ENCODE measurements around the gene CHM. TPM values are rescaled to one million over a fixed set of nuclear protein-coding genes. Genes with fewer than 3 reads are reported as not detected.
"Not testable (repeated sequence)": the region's sequence is repeated elsewhere in the genome, so short reads cannot be mapped to it uniquely, and the experiment has no call there.

CHM gene
- total RNA-seq, 1 donor from 2014 or later = 15.3 TPM

GRCh38 chrX:85998954-85999353 is 48.4 kb downstream of the CHM start:
- DNase-seq (ENCODE audit: low spot score) = no peak

GRCh38 chrX:85996555-85996954 is 50.8 kb downstream of the CHM start:
- no peak for DNase-seq (ENCODE audit: low spot score)

GRCh38 chrX:85995641-85996040 is 51.7 kb downstream of the CHM start:
- DNase-seq (ENCODE audit: low spot score) = no peak

GRCh38 chrX:85994797-85995196 is 52.6 kb downstream of the CHM start:
- DNase-seq (ENCODE audit: low spot score) = no peak

- DNase-seq (ENCODE audit: low spot score) = no peak
Measured at GRCh38 chrX:85994228-85994627, 53.1 kb downstream of the CHM start.

GRCh38 chrX:85993539-85994197 is 53.7 kb downstream of the CHM start:
- no peak for DNase-seq (ENCODE audit: low spot score)

- no peak for DNase-seq (ENCODE audit: low spot score)
Measured at GRCh38 chrX:85992811-85993229, 54.5 kb downstream of the CHM start.

GRCh38 chrX:85988353-85988752 is 59.0 kb downstream of the CHM start:
- no peak for DNase-seq (ENCODE audit: low spot score)

GRCh38 chrX:85980286-85980685 is 67.1 kb downstream of the CHM start:
- no peak for DNase-seq (ENCODE audit: low spot score)

GRCh38 chrX:85977218-85977617 is 70.1 kb downstream of the CHM start:
- no peak for DNase-seq (ENCODE audit: low spot score)

- DNase-seq (ENCODE audit: low spot score) = not testable (repeated sequence)
Measured at GRCh38 chrX:85972351-85972750, 75.0 kb downstream of the CHM start.

GRCh38 chrX:85964744-85965143 is 82.6 kb downstream of the CHM start:
- no peak for DNase-seq (ENCODE audit: low spot score)

- no peak for DNase-seq (ENCODE audit: low spot score)
Measured at GRCh38 chrX:85963736-85964135, 83.6 kb downstream of the CHM start.

- DNase-seq (ENCODE audit: low spot score) = no peak
Measured at GRCh38 chrX:85955510-85955909, 91.8 kb downstream of the CHM start.

GRCh38 chrX:85944751-85945150 is 102.6 kb downstream of the CHM start:
- DNase-seq (ENCODE audit: low spot score) = not testable (repeated sequence)

- no peak for DNase-seq (ENCODE audit: low spot score)
Measured at GRCh38 chrX:85941275-85941674, 106.1 kb downstream of the CHM start.

GRCh38 chrX:85939942-85940341 is 107.4 kb downstream of the CHM start:
- DNase-seq (ENCODE audit: low spot score) = not testable (repeated sequence)

- DNase-seq (ENCODE audit: low spot score) = not testable (repeated sequence)
Measured at GRCh38 chrX:85934399-85934798, 113.0 kb downstream of the CHM start.

- no peak for DNase-seq (ENCODE audit: low spot score)
Measured at GRCh38 chrX:85930099-85930498, 117.3 kb downstream of the CHM start.

GRCh38 chrX:85928606-85929005 is 118.8 kb downstream of the CHM start:
- DNase-seq (ENCODE audit: low spot score) = no peak

GRCh38 chrX:85927740-85928139 is 119.6 kb downstream of the CHM start:
- DNase-seq (ENCODE audit: low spot score) = no peak

- DNase-seq (ENCODE audit: low spot score) = no peak
Measured at GRCh38 chrX:85922821-85923220, 124.5 kb downstream of the CHM start.

- DNase-seq (ENCODE audit: low spot score) = not testable (repeated sequence)
Measured at GRCh38 chrX:85916656-85917280, 130.6 kb downstream of the CHM start.

GRCh38 chrX:85914431-85914830 is 132.9 kb downstream of the CHM start:
- no peak for DNase-seq (ENCODE audit: low spot score)

Data from mucosa of gallbladder (tissue), 1 donor.